Measurements from ENCODE around the gene RSRC2. TPM values are rescaled to one million over a fixed set of nuclear protein-coding genes. Genes with fewer than 3 reads are reported as not detected.
"Not testable (repeated sequence)": the region's sequence is repeated elsewhere in the genome, so short reads cannot be mapped to it uniquely, and the experiment has no call there.

RSRC2 gene
- total and polyA plus RNA-seq, 5 donors = 40.2 to 49.6 (median 44.6) TPM

GRCh38 chr12:122518908-122519307, 7.8 kb downstream of the RSRC2 start:
- DNase-seq (no peak), ATAC-seq (no peak)
- H3K27me3 ChIP-seq (ENCODE audit: control insufficient read depth, insufficient read depth) = no peaks in the 10 kb centered on the region
- H3K4me3 ChIP-seq (ENCODE audit: low read length) = no peak overlapping the region
- peaks cover 3% of the 10 kb centered on the region for H3K4me1 ChIP-seq (ENCODE audit: control insufficient read depth, insufficient read depth, low read length)
- intact Hi-C loops (cut with DNase I) = no loop called here
- WGBS = 94% methylated on average over 1 of the region's 1 CpG
- no peak overlapping the region for H3K27ac ChIP-seq (ENCODE audit: low read length)
- no peaks in the 10 kb centered on the region for H3K9me3 ChIP-seq (ENCODE audit: control insufficient read depth, low read length)

DNA sequence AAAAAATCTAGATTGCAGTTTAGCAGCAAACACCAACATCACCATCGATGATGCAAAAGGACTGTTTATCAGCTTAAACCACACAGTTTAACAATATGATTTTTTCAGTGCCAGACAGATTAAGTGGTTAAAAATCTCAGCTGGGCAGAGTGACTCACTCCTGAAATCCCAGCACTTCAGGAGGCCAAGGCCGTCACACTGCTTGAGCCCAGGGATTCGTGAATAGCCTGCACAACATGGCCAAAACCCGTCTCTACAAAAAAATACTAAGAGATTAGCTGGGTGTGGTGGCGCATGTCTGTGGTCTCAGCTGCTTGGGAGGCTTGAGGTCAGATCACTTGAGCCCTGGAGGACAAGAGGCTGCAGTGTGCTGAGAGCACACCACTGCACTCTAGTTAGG, 8.9 kb downstream of the RSRC2 start:
- Histone ChIP-seq H3K4me1 (ENCODE audit: control insufficient read depth, insufficient read depth, low read length) (no peaks in the 10 kb centered on the region), H3K27me3 (ENCODE audit: control insufficient read depth, insufficient read depth) (no peaks in the 10 kb centered on the region), H3K4me3 (ENCODE audit: low read length) (no peak overlapping the region), H3K9me3 (ENCODE audit: control insufficient read depth, low read length) (no peaks in the 10 kb centered on the region), H3K27ac (ENCODE audit: low read length) (no peak overlapping the region)
- WGBS = 62% methylated on average over 5 of the region's 5 CpGs
- DNase-seq = no peak
- ATAC-seq = peak; percentile 22 to 67
- intact Hi-C loops (cut with DNase I) = no loop called here

- H3K27me3 ChIP-seq (ENCODE audit: control insufficient read depth, insufficient read depth) = no peaks in the 10 kb centered on the region
- H3K4me3 ChIP-seq (ENCODE audit: low read length) = no peak overlapping the region
- H3K27ac ChIP-seq (ENCODE audit: low read length) = no peak overlapping the region
- H3K4me1 ChIP-seq (ENCODE audit: control insufficient read depth, insufficient read depth, low read length) = no peaks in the 10 kb centered on the region
- H3K9me3 ChIP-seq (ENCODE audit: control insufficient read depth, low read length) = no peaks in the 10 kb centered on the region
- ATAC-seq (no peak), DNase-seq (no peak)
- intact Hi-C loops (cut with DNase I) = no loop called here
- 90% methylated on average over 13 of the region's 13 CpGs for WGBS
Measured at GRCh38 chr12:122516544-122517361, 10.0 kb downstream of the RSRC2 start.

DNA sequence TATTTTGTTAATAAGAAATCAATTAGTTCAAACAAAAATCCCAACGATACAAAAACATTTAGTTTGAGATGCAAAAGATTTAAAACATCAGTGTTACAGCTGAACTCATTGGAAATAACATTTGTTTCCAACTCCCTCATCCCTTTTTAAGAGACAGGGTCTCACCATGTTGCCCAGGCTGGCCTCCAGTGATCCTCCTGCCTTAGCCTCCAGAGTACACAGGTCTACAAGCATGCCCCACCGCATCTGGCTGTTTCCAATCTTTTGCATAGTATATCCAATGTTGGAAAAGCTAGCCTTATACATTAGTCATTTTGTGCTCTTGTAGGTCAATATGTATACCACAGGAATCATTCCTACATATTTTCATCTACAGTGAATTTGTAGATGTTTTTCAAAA, 11.5 kb downstream of the RSRC2 start:
- intact Hi-C loops (cut with DNase I) = no loop called here
- no peaks in the 10 kb centered on the region for H3K27me3 ChIP-seq (ENCODE audit: control insufficient read depth, insufficient read depth)
- DNase-seq (no peak), ATAC-seq (no peak)
- no peak overlapping the region for H3K4me3 ChIP-seq (ENCODE audit: low read length)
- no peaks in the 10 kb centered on the region for H3K4me1 ChIP-seq (ENCODE audit: control insufficient read depth, insufficient read depth, low read length)
- H3K9me3 ChIP-seq (ENCODE audit: control insufficient read depth, low read length) = no peaks in the 10 kb centered on the region
- H3K27ac ChIP-seq (ENCODE audit: low read length) = no peak overlapping the region
- WGBS = 94% methylated on average over 2 of the region's 2 CpGs

GRCh38 chr12:122513660-122514059, 13.1 kb downstream of the RSRC2 start:
- no peak for DNase-seq
- Histone ChIP-seq H3K4me1 (ENCODE audit: control insufficient read depth, insufficient read depth, low read length) (no peaks in the 10 kb centered on the region), H3K9me3 (ENCODE audit: control insufficient read depth, low read length) (no peaks in the 10 kb centered on the region), H3K4me3 (ENCODE audit: low read length) (no peak overlapping the region), H3K27me3 (ENCODE audit: control insufficient read depth, insufficient read depth) (no peaks in the 10 kb centered on the region), H3K27ac (ENCODE audit: low read length) (no peak overlapping the region)
- 92% methylated on average over 4 of the region's 4 CpGs for WGBS
- ATAC-seq = no peak
- intact Hi-C loops (cut with DNase I) = no loop called here

DNA sequence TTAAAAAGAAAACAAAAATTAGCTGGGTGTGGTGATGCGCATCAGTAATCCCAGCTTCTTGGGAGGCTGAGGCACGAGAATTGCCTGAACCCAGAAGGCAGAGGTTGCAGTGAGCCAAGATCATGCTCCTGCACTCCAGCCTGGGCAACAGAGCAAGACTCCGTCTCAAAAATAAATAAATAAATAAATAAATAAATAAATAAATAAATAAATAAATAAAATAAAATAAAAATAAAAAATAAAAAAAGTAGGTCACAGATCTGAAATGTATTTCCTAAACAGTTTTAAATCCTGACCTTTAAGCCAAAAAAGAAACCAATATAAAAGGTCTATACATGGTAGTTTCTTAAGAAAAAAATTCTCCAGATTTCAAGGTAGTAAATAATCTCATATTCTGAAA, 13.7 kb downstream of the RSRC2 start:
- intact Hi-C loops (cut with DNase I); H3K9me3 ChIP-seq (ENCODE audit: control insufficient read depth, low read length); DNase-seq; ATAC-seq; H3K4me3 ChIP-seq (ENCODE audit: low read length); H3K4me1 ChIP-seq (ENCODE audit: control insufficient read depth, insufficient read depth, low read length); H3K27ac ChIP-seq (ENCODE audit: low read length); H3K27me3 ChIP-seq (ENCODE audit: control insufficient read depth, insufficient read depth): not testable (repeated sequence)
- WGBS = 89% methylated on average over 3 of the region's 3 CpGs

GRCh38 chr12:122508163-122508562, 18.6 kb downstream of the RSRC2 start:
- DNase-seq (no peak), ATAC-seq (peak; percentile 40 to 68)
- intact Hi-C loops (cut with DNase I) = no loop called here
- Histone ChIP-seq H3K27me3 (ENCODE audit: control insufficient read depth, insufficient read depth) (no peaks in the 10 kb centered on the region), H3K4me3 (ENCODE audit: low read length) (no peak overlapping the region), H3K4me1 (ENCODE audit: control insufficient read depth, insufficient read depth, low read length) (no peaks in the 10 kb centered on the region), H3K27ac (ENCODE audit: low read length) (no peak overlapping the region), H3K9me3 (ENCODE audit: control insufficient read depth, low read length) (no peaks in the 10 kb centered on the region)
- 80% methylated on average over 5 of the region's 5 CpGs for WGBS

DNA sequence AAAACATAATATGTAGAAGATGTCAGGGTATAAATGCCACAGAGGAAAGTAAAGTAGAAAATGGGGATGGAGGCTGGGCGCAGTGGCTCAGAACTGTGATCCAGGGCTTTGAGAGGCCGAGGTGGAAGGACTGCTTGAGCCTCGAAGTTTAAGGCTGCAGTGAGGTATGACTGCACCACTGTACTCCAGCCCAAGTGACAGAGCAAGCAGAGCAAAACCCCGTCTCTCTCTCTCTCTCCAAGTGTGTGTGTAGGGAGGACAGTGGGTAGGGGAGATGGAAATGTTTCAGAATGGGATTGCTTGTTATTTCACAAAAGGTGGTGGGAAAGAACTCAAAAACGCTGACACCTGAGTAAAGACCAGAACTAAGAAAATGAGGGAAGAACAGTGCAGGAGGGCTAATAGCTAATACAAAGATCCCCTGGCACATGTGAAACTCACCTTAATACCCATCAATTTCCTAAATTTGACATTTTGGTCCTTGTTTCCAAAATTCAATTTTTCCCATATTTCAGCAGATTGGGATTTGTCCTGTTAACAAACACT, 20.3 kb downstream of the RSRC2 start:
- Histone ChIP-seq H3K9me3 (ENCODE audit: control insufficient read depth, low read length) (no peaks in the 10 kb centered on the region), H3K4me1 (ENCODE audit: control insufficient read depth, insufficient read depth, low read length) (no peaks in the 10 kb centered on the region), H3K4me3 (ENCODE audit: low read length) (no peak overlapping the region), H3K27ac (ENCODE audit: low read length) (no peak overlapping the region), H3K27me3 (ENCODE audit: control insufficient read depth, insufficient read depth) (no peaks in the 10 kb centered on the region)
- ATAC-seq = no peak
- WGBS = 94% methylated on average over 5 of the region's 5 CpGs
- intact Hi-C loops (cut with DNase I) = no loop called here
- DNase-seq = no peak

- intact Hi-C loops (cut with DNase I) = no loop called here
- no peaks in the 10 kb centered on the region for H3K9me3 ChIP-seq (ENCODE audit: control insufficient read depth, low read length)
- no peaks in the 10 kb centered on the region for H3K27me3 ChIP-seq (ENCODE audit: control insufficient read depth, insufficient read depth)
- H3K4me1 ChIP-seq (ENCODE audit: control insufficient read depth, insufficient read depth, low read length) = no peaks in the 10 kb centered on the region
- WGBS = 89% methylated on average over 11 of the region's 11 CpGs
- DNase-seq (no peak), ATAC-seq (no peak)
- H3K27ac ChIP-seq (ENCODE audit: low read length) = no peak overlapping the region
- no peak overlapping the region for H3K4me3 ChIP-seq (ENCODE audit: low read length)
Measured at GRCh38 chr12:122505419-122506051, 21.2 kb downstream of the RSRC2 start.

- Histone ChIP-seq H3K9me3 (ENCODE audit: control insufficient read depth, low read length) (no peaks in the 10 kb centered on the region), H3K4me1 (ENCODE audit: control insufficient read depth, insufficient read depth, low read length) (no peaks in the 10 kb centered on the region), H3K27me3 (ENCODE audit: control insufficient read depth, insufficient read depth) (no peaks in the 10 kb centered on the region), H3K4me3 (ENCODE audit: low read length) (no peak overlapping the region), H3K27ac (ENCODE audit: low read length) (no peak overlapping the region)
- no peak for DNase-seq
- intact Hi-C loops (cut with DNase I) = no loop called here
- no peak for ATAC-seq
- WGBS = 76% methylated on average over 6 of the region's 6 CpGs
Measured at GRCh38 chr12:122503783-122504590, 22.7 kb downstream of the RSRC2 start.

Data from right cardiac atrium (tissue), 5 donors.